ENCODE results near the gene POLR3F. TPM values are rescaled to one million over a fixed set of nuclear protein-coding genes. Genes with fewer than 3 reads are reported as not detected.

Gene POLR3F, protein sequence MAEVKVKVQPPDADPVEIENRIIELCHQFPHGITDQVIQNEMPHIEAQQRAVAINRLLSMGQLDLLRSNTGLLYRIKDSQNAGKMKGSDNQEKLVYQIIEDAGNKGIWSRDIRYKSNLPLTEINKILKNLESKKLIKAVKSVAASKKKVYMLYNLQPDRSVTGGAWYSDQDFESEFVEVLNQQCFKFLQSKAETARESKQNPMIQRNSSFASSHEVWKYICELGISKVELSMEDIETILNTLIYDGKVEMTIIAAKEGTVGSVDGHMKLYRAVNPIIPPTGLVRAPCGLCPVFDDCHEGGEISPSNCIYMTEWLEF
- 10 to 100 TPM in 1 of 10 donors, 1 to 10 TPM in 9; 6.5 to 10.1 (median 7.8) TPM for total RNA-seq
- 1 to 10 TPM; 6.9 to 7.8 TPM for polyA plus RNA-seq
- long read RNA-seq, donor 1, transcript POLR3F-201 (9 exons, 2,416 nt) = major isoform, 6 of 7 reads
- long read RNA-seq, donor 1, partial matches to known transcripts = 0 of 7 reads
- long read RNA-seq, donor 1, other reads (novel, unspliced or antisense) = 0 of 7 reads
- long read RNA-seq, donor 2, transcript POLR3F-201 (9 exons, 2,416 nt) = major isoform, 7 of 7 reads
- long read RNA-seq, donor 2, partial matches to known transcripts = 0 of 7 reads
- long read RNA-seq, donor 2, other reads (novel, unspliced or antisense) = 0 of 7 reads
- long read RNA-seq, donor 3, transcript POLR3F-201 (9 exons, 2,416 nt) = major isoform, 24 of 32 reads
- long read RNA-seq, donor 3, partial matches to known transcripts = 1 of 32 reads
- long read RNA-seq, donor 3, other reads (novel, unspliced or antisense) = 6 of 32 reads

DNA sequence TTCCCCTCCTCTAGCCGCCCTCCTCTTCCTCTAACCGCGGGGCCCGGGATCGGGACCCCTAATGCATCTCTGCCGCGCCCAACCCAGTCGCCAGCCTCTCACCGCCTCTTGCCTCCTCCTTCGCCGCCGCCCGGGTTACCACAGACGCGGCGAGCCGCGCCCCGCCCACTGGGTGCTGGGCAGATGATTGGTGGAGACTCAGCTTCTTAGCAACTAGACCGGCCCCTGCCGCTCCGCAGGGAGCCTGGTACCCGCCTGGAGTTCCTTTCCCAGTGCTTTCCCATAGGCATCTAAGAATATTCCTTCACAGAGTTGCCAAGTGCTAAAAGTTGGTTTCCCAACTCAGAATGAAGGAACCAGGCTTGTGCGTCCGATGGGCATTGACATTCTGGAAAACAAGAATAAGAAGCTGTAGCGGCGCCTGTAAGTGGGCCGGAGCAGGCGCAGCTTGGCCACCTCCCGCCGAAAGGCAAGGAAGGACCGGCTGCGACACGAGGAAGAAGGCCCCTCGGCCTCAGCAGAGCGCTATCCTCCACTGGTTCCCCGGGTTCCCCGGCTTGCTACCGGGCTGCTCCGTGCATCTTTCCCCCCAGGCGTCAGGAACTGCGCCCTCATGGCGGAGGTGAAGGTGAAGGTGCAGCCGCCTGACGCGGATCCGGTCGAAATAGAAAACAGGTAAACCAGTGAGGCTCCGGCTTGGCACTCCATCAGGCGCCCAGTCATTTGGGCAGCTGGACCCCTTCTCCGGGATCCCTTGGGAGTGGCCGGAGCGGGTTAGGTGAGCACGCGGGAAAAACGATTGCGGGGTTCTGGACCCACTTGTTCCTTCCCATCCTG, at the start of gene POLR3F, which contains the start of gene DZANK1:
TSS of gene POLR3F (plus strand) at position 497 of the 837 bp plus-strand sequence. CDS start at position 614, 117 bp downstream.
TSS of gene DZANK1 (minus strand) at position 137 of the 837 bp plus-strand sequence. CDS start 1,672 bp downstream, outside the sequence.
- TF ChIP-seq, protein P1, sequence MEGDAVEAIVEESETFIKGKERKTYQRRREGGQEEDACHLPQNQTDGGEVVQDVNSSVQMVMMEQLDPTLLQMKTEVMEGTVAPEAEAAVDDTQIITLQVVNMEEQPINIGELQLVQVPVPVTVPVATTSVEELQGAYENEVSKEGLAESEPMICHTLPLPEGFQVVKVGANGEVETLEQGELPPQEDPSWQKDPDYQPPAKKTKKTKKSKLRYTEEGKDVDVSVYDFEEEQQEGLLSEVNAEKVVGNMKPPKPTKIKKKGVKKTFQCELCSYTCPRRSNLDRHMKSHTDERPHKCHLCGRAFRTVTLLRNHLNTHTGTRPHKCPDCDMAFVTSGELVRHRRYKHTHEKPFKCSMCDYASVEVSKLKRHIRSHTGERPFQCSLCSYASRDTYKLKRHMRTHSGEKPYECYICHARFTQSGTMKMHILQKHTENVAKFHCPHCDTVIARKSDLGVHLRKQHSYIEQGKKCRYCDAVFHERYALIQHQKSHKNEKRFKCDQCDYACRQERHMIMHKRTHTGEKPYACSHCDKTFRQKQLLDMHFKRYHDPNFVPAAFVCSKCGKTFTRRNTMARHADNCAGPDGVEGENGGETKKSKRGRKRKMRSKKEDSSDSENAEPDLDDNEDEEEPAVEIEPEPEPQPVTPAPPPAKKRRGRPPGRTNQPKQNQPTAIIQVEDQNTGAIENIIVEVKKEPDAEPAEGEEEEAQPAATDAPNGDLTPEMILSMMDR (IDR thresholded peaks at IDR 0.05) = no peak
- Histone ChIP-seq H3K9me3 (no peaks in the 10 kb centered on the region), H3K27ac (peak within 1 kb of the TSS; percentile 34 to 95 (median 86)), H3K4me3 (peak within 1 kb of the TSS; percentile 64 to 100 (median 84)), H3K4me1 (peaks cover 0 to 26% (median 20%) of the 10 kb centered on the region in 9 donors), H3K27me3 (no peaks in the 10 kb centered on the region), H3K36me3 (peaks cover 0 to 34% (median 5%) of the 10 kb centered on the region in 9 donors)
- DNase-seq = peak; percentile 95
- WGBS, 2 donors = 0 to 1% methylated on average over 57 of the region's 57 CpGs
- peak; percentile 100 for ATAC-seq
- intact Hi-C loops (cut with DNase I) = loop anchor here in 7 of 10 donors (1.0 to 10.0 kb wide), 7 partner anchors 30 to 180 kb away; partner anchors contain the start of genes SEC23B (in 4 of the 7), SMIM26 (in 2 of the 7), RBBP9 (in 1 of the 7) and ZNF133 (in 1 of the 7)

DNA sequence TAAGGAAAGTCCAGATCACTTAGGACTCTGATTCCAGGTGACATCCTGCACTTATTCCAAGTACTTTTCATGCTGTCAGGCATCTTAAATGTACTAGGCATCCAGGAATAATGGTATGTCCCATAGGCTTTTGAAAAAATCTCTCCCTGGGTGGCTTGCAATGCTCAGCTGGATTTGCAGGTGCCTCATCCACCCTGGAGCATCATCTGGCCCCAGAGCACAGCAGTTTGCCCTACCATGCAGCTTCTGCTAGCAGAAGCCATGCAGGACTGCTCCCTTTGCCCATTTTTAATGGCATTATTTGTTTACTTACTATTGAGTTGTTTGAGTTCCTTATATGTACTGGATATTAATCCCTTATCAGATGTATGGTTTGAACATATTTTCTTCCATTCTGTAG, 45.6 kb upstream of the POLR3F start:
- no peak overlapping the region for H3K27ac ChIP-seq
- no peak for ATAC-seq
- TF ChIP-seq, protein P1 (IDR thresholded peaks at IDR 0.05) = no peak
- DNase-seq = no peak
- H3K36me3 ChIP-seq = peaks cover 0 to 4% (median 0%) of the 10 kb centered on the region in 9 donors
- no peaks in the 10 kb centered on the region for H3K27me3 ChIP-seq
- no peak overlapping the region for H3K4me3 ChIP-seq
- intact Hi-C loops (cut with DNase I) = no loop called here
- no peaks in the 10 kb centered on the region for H3K4me1 ChIP-seq
- H3K9me3 ChIP-seq = no peaks in the 10 kb centered on the region

DNA sequence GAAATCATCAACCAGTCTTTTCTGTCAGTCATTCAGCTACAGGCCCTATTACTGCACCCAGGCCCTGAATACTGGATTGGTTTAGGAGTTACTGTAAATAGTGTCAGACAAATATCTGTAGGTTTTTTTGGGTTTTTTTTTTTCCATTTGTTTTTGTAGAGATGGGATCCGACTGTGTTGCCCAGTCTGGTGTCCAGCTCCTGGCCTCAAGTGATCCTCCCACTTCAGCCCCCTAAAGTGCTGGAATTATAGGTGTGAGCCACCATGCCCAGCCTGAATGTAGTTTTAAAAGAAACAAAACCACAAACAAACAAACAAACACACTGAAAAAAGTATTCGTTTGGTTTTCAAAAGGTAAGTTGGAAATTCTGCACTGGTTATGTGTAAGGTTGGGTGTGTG, 40.0 kb upstream of the POLR3F start:
- ATAC-seq (no peak), DNase-seq (no peak)
- TF ChIP-seq, protein P1 (IDR thresholded peaks at IDR 0.05) = no peak
- 90 to 92% methylated on average over 2 of the region's 2 CpGs for WGBS, 2 donors
- H3K4me3 ChIP-seq = no peak overlapping the region
- peaks cover 0 to 14% (median 0%) of the 10 kb centered on the region in 9 donors for H3K4me1 ChIP-seq
- intact Hi-C loops (cut with DNase I) = no loop called here
- H3K36me3 ChIP-seq = peaks cover 0 to 4% (median 0%) of the 10 kb centered on the region in 9 donors
- no peaks in the 10 kb centered on the region for H3K9me3 ChIP-seq
- H3K27ac ChIP-seq = no peak overlapping the region
- H3K27me3 ChIP-seq = no peaks in the 10 kb centered on the region
